WERI-Rb-1 (cell line): Measurements from ENCODE around the gene ECI1.
A peak's percentile ranks its signal among the peaks of the same experiment; 100 is the strongest.

Experiments used
- DNase-seq: peaks from one replicate; pipeline ENCODE4 v3.0.0-alpha.2; 2020
- H3K27ac ChIP-seq: fragments of 250-450 bp; sonication (Bioruptor Pico); 2 replicates; pipeline ENCODE4 v1.5.1; 2020; ENCODE audit warnings: mild to moderate bottlenecking, moderate library complexity
- H3K27me3 ChIP-seq: fragments of 250-450 bp; sonication (Bioruptor Pico); 2 replicates; pipeline ENCODE4 v1.5.1; 2021; ENCODE audit warnings: mild to moderate bottlenecking, low read depth, moderate library complexity; ENCODE audit not compliant: insufficient read depth, severe bottlenecking
- H3K36me3 ChIP-seq: fragments of 250-450 bp; sonication (Bioruptor Pico); 2 replicates; pipeline ENCODE4 v1.5.1; 2020; ENCODE audit warnings: mild to moderate bottlenecking, moderate library complexity
- H3K4me3 ChIP-seq: 2 replicates; pipeline ENCODE4 v1.5.1; 2011; ENCODE audit warnings: low read depth, mild to moderate bottlenecking, control low read depth, low read length
- H3K9me3 ChIP-seq: fragments of 250-450 bp; sonication (Bioruptor Pico); 2 replicates; pipeline ENCODE4 v1.5.1; 2021; ENCODE audit warnings: mild to moderate bottlenecking, moderate library complexity; ENCODE audit not compliant: severe bottlenecking
- CTCF ChIP-seq: IDR thresholded peaks from 2 replicates; pipeline ENCODE4 v1.5.1; 2011; ENCODE audit warnings: low read depth, mild to moderate bottlenecking, control low read depth, inconsistent platforms, low read length

ECI1 gene

GRCh38 chr16:2282866-2283555 lies 31.6 kb upstream of the ECI1 start:
- H3K27me3 ChIP-seq: no peaks in the 10 kb centered on the region
- peaks cover 55% of the 10 kb centered on the region for H3K36me3 ChIP-seq
- peak overlapping the region; percentile 92 for H3K27ac ChIP-seq
- peak; percentile 92 for DNase-seq
- no peaks in the 10 kb centered on the region for H3K9me3 ChIP-seq
- peak overlapping the region; percentile 47 for H3K4me3 ChIP-seq
- TF ChIP-seq CTCF: no peak

GRCh38 chr16:2282262-2282661 lies 30.9 kb upstream of the ECI1 start:
- Histone ChIP-seq H3K27ac (peak overlapping the region; percentile 50), H3K36me3 (peaks cover 55% of the 10 kb centered on the region), H3K4me3 (no peak overlapping the region), H3K27me3 (no peaks in the 10 kb centered on the region), H3K9me3 (no peaks in the 10 kb centered on the region)
- DNase-seq: no peak
- no peak for TF ChIP-seq CTCF

GRCh38 chr16:2280981-2281542 lies 29.7 kb upstream of the ECI1 start:
- Histone ChIP-seq H3K4me3 (no peak overlapping the region), H3K27ac (peak overlapping the region; percentile 31), H3K36me3 (peaks cover 53% of the 10 kb centered on the region), H3K9me3 (no peaks in the 10 kb centered on the region), H3K27me3 (no peaks in the 10 kb centered on the region)
- no peak for DNase-seq
- TF ChIP-seq CTCF: no peak

- no peaks in the 10 kb centered on the region for H3K9me3 ChIP-seq
- peaks cover 51% of the 10 kb centered on the region for H3K36me3 ChIP-seq
- H3K27me3 ChIP-seq: no peaks in the 10 kb centered on the region
- peak overlapping the region; percentile 87 for H3K27ac ChIP-seq
- TF ChIP-seq CTCF: no peak
- DNase-seq: no peak
- H3K4me3 ChIP-seq: no peak overlapping the region
These were observed 29.1 kb upstream of the ECI1 start for GRCh38 chr16:2280461-2280860.

- Histone ChIP-seq H3K27ac (peak overlapping the region; percentile 87), H3K36me3 (peaks cover 40% of the 10 kb centered on the region), H3K27me3 (no peaks in the 10 kb centered on the region), H3K4me3 (no peak overlapping the region), H3K9me3 (no peaks in the 10 kb centered on the region)
- DNase-seq: peak; percentile 69
- TF ChIP-seq CTCF: no peak
These were observed 27.8 kb upstream of the ECI1 start for GRCh38 chr16:2278956-2279800.
